Measurements from ENCODE around the gene FOXP1.
"Not testable (repeated sequence)": the region's sequence is repeated elsewhere in the genome, so short reads cannot be mapped to it uniquely, and the experiment has no call there.

FOXP1 gene

DNA sequence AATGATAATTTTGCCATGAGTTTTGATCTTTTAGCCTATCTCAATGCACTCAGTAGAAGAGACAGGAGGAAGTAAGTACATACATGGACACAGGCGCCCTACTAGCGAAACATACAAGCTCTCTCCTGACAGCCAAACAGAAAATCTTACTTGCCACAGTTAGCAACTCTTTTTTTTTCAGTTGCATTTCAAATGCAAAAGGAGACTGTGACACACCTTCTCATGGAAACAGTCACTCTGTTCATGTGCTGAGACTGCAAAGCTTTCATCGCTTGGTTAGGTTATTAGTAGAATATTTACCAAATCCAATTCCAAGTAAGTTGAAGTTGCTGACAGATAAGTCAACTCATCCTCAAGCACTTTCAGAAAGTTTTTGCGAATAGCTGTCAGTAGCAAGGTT lies 223.3 kb downstream of the FOXP1 start:
- DNase-seq, result peak in 1 of 2 donors; percentile 51

DNA sequence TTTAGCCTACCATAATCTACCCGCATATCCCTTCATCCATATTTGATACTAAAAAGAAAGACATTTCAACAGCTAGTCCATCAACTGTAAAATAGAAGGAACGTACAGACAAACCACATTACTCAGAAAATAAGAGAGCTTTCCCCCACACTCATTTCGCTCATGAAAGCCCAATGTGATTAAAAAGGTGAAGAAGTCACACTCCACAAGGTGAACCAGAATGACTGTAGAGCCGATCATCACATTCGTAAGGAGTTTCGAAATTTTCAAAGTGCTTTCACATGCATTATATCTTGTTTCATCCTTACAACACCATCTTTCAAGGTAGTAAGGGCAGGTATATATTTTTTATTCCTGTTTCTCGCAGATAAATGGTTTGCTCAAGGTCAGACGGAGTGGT lies 225.3 kb downstream of the FOXP1 start:
- no peak for DNase-seq

DNA sequence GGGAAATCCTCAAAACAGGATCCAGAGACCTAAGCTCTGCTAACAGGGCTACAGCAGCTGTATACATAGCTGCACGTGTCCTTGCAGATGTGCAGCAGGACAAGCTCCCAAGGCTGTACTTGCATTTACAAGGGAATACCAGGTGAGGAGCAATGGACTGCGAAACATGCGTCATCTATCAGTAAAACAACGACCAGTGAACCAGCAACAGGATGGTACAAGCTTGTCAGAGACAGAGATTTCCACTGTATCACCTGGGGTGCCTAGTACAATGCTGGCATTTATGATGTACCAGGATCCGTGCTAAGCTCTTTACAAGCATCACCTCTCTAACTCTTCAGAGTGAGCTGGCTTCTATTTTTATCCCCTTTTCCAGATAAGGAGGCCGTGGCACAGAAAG lies 227.3 kb downstream of the FOXP1 start:
- no peak for DNase-seq

- peak; percentile 50 to 61 for DNase-seq
Measured at GRCh38 chr3:71355862-71356261, 227.7 kb downstream of the FOXP1 start.

- no peak for DNase-seq
Measured at GRCh38 chr3:71355037-71355436, 228.5 kb downstream of the FOXP1 start.

DNA sequence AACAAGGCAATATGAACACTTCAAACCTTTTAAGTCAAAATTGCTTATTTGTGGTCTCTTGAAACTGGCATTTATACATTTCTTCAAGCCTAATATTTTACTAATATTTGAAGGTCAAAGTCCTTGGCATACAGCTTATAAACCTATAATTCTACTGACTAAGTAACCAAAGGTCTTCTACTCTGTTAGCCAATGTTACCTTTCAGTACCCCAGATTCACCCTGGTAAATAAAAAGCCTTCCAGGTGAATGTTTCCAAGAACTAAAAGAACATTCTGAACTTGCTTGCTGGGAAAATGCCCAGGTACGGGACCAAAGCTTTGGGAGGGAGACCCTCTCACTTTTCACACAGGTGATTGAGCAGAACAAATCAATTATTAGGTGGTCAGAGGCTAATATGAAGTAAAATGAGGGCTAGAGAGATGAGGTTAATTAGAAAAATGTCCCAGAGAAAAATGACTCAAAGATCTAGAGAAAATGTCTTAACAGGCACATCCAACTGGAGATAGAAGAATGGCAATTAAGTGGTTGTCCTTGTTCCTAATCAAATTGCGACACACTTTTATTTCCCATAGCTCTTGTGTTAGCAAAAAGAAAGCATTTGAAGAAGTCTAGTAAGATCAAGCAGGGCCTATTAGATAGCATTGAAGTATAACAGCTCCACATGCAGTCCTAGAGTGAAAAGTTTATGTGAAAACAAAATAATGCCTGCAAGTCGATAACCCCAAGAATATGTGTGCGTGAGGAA lies 232.0 kb downstream of the FOXP1 start:
- no peak for DNase-seq

DNA sequence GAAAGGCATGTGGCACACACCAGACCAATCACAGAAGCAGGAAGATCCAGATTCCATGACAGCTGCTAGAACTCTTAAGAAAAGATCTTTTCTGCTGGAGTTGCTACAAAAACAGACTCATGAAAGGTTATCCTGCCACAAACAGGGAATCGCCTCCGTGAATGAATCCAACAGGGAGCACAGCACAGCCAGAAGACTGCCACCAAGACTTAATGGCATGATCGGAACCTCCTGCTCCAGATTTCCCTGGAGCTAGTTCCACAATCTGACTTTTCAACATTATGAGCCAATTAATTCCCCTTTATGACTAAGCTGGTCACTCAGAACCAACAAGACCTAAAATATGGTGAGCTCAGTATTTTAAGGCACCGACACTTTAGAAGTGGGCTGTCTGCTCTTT lies 232.5 kb downstream of the FOXP1 start:
- DNase-seq, result no peak

DNA sequence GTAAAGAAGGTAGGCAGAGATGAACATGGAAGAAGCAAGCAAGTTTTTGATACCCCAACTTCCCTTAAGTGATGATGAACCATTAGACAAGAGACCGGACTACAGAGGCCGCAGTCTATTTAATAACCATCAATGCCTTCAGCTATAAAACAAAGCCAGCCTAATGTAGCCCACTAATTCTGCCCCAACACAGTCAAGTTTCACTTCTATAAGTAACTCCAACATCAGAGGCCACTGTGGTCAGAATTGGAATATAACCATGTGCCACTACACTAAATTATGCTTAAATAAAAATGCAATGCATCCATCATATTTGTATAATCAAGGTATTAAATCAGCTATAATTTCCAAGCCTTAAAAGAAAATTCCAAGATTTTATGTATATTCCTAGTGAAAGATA lies 234.7 kb downstream of the FOXP1 start:
- no peak for DNase-seq

DNA sequence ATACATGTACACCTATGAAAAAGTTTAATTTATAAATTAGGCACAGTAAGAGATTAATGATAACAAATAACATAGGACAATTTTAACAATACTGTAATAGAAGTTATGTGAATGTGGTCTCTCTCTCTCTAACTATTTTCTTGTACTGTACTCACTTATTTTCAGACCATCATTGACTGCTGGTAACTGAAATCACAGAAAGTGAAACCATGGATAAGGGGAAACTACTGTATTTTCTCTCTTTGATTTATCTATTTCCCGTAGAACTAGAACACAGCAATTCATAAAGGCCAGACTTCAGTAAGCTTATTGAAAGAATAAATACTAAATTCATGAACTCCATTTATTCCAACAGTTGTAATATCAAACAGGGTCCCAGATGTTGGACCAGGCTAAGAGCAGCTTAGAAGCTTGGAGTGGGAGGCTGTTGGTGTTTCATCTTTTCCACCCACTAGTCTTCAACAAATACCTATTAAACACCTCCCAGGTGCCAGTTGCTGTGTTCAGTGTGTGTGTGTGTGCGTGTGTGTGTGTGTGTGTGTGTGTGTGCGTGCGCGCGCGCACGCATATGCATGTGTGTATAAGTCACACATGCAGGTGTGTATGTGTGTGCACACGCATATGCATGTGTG lies 235.4 kb downstream of the FOXP1 start:
- no peak for DNase-seq

DNA sequence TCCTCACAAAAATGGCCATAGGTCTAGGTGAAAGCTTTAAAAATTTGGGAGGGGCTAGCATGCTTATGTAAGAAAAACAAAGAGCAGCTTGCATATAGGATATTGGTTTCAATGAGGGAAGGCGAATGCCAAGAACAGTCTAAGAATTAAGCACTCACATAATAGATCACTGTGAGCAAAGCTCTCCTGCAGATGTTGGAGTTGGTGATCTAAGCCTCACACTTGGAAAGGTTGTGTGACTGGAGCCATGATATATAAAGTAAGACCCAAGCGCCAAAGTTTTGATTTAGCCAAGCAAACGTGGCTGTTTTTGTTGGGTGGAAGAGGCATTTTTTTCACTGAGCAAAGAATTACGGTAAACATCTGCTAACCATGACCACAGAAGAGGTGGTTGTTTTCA lies 237.5 kb downstream of the FOXP1 start:
- no peak for DNase-seq

- no peak for DNase-seq
Measured at GRCh38 chr3:71345429-71346040, 238.0 kb downstream of the FOXP1 start.

DNA sequence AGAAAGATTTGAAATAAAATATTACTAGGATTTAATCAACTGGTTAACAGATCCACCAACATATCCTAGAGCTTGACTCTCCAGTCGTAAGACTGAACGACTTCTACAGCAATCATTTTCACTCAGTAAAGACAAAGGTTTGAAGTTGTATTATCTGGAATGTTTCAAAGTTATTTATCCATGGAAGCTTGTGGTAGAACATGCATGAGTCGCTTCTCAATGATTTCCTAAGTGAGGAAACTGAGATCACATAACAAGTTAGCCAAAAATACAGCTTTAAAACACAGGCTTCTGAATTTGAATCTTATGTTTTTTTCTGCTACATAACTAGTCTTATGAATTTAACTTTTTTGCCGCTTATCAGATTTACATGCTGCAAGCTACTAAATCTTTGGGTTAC lies 241.8 kb downstream of the FOXP1 start:
- no peak for DNase-seq

- DNase-seq, result no peak
Measured at GRCh38 chr3:71339049-71339448, 244.5 kb downstream of the FOXP1 start.

- no peak for DNase-seq
Measured at GRCh38 chr3:71332813-71333212, 250.7 kb downstream of the FOXP1 start.

- DNase-seq, result no peak
Measured at GRCh38 chr3:71330909-71331308, 252.6 kb downstream of the FOXP1 start.

DNA sequence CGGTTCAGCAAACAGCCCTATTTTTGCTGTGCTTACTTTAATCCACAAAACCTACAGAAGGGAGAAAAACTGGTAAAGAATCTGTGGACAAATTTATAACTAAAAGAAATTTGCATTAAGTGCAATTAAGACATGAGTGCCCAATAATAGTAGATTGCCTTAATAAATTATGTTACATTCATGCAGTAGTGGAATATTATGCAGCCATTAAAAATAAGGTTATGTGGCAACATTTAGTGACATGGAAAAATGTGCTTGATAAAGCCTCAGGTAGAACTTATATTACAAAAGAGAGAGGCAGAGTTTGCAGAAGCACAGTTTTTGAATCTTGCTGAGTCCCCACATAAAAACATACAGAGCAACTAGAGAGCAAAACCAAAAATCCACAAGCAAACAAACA lies 253.0 kb downstream of the FOXP1 start:
- DNase-seq, result no peak

- DNase-seq, result no peak
Measured at GRCh38 chr3:71329817-71330216, 253.7 kb downstream of the FOXP1 start.

DNA sequence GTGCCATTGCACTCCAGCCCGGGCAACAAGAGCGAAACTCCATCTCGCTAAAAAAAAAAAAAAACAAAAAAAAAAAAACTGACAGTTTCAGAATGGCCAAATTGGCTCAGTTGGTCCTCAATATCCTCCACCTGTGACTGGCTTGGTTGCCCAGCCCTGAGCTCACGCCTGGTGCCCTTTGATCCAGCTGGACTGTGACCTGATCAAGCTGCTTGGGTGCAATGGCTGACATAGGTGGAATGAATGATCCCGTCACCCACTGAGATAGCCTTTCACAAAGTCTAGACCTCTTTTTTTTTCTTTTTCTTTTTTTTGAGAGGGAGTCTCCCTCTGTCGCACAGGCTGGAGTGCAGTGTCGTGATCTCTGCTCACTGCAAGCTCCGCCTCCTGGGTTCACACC lies 254.6 kb downstream of the FOXP1 start:
- no peak for DNase-seq

DNA sequence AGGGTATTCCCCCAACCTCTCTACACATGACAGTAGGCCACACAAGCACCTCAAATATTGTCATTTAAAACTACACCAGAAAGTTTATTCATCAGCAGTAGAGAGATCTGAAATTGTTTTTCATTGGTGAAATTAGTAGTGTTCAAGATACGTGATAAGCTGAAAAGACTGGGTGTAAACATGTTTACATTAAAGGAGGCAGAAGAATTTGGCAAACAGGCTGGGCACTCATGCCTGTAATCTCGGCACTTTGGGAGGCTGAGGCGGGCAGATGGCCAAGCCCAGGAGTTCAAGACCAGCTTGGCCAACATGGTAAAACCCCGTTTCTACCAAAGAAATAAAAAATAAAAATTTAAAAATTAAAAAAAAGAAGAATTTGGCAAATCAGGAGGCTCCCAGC lies 255.6 kb downstream of the FOXP1 start:
- no peak for DNase-seq

DNA sequence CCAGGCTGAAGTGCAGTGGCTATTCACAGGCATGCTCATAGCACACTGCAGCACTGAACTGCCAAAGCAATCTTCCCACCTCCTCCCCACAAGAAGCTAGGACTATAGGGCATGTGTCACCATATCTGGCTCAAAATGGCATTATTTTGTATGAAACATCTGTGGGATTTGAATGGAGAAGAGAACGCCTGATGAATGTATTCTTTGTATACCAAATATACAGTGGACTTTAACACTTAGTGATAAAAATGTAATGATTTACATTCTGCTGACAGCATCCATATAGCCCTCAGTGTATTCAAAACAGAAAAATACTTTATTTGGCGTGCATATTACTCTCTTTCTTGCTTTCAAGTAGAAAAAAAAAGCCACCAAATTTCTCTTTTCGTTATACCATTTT lies 257.8 kb downstream of the FOXP1 start:
- DNase-seq, result no peak

DNA sequence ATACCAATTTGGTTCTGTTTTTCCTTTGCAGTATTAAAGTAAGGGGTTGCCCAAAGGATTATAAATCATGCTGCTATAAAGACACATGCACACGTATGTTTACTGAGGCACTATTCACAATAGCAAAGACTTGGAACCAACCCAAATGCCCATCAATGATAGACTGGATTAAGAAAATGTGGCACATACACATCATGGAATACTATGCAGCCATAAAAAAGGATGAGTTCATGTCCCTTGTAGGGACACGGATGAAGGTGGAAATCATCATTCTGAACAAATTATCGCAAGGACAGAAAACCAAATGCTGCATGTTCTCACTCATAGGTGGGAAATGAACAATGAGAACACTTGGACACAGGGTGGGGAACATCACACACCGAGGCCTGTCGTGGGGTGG lies 259.3 kb downstream of the FOXP1 start:
- not testable (repeated sequence) for DNase-seq

DNA sequence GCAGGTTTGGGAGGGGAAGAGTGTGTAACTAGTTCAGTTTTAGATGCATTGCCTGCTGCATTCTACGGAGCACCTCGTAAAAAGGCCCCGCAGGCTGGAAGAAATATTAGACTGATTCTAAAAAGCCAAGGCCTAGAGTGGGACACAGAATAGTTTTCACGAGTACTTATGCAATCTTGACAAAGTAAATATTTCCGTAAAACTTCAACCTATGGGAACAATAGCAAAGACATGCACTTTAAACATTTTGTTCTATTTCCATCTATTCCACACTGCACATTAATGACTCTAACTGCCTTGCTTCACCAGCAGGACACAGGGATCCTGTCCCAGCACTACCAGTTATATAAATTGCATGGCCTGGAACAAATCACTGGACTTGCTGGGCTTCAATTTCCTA lies 260.0 kb downstream of the FOXP1 start:
- DNase-seq, result no peak

- no peak for DNase-seq
Measured at GRCh38 chr3:71322154-71322553, 261.4 kb downstream of the FOXP1 start.

DNA sequence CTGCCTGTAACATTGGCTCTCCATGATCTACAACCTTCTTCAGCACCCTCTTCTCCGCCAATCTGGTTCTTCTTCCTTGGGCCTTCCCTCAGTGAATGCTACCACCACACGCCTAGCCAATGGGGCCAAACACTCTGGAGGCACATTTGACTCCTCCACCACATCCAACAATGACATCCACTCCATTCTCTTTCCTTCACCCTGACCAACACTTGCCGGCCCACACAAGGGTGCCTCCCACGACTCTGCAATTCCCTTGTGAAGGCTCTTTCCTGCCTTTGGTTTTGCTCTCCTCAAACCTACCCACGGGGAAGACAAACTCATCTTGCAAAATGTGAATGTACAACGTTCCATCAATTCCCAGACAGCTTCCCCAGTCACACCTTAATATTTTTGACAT lies 263.8 kb downstream of the FOXP1 start:
- no peak for DNase-seq

DNA sequence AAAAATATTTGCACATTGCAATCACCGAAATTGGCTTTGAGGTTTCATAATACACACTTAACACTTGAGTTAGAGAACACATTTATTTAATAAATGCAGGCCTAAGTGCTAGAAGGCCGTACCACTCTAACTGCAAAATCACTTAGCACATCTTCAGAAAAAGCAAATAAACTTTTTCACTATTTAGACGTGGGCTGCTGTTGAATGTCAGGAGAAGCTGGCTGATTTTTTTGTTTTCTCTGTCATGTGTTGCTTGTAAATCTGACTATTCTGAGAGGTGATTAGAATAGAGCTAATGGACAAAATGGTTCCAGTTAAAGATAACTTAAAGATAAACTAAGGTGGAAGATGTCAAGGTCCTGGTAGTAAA lies 265.1 kb downstream of the FOXP1 start:
- DNase-seq, result no peak

All from stimulated activated CD4-positive, alpha-beta T cell treated with anti-CD3 and anti-CD28 coated beads, Interleukin-2, amount 100 ng/mL, for 24 hours (primary cell).